H9 (cell line): ENCODE measurements around the gene PLCB1. TPM values are rescaled to one million over a fixed set of nuclear protein-coding genes. Genes with fewer than 3 reads are reported as not detected.

Experiments
- DNase-seq: peaks from one replicate; pipeline ENCODE4 v3.0.0-alpha.2; 2017
- H2AFZ ChIP-seq: one replicate; pipeline ENCODE4 v1.6.1; 2013; ENCODE audit warnings: mild to moderate bottlenecking, low read length, control low read depth, moderate library complexity
- H2AK5ac ChIP-seq: 2 replicates; pipeline ENCODE4 v1.6.1; 2013; ENCODE audit warnings: low read length, control low read depth, mixed read lengths; ENCODE audit not compliant: insufficient read length
- H2BK120ac ChIP-seq: one replicate; pipeline ENCODE4 v1.6.1; 2013; ENCODE audit warnings: low read depth, mild to moderate bottlenecking, low read length, control low read depth, inconsistent platforms; ENCODE audit not compliant: poor library complexity, severe bottlenecking
- H2BK12ac ChIP-seq: 2 replicates; pipeline ENCODE4 v1.6.1; 2013; ENCODE audit warnings: low read length, control low read depth, mixed read lengths, low read depth; ENCODE audit not compliant: insufficient read length
- H2BK15ac ChIP-seq: 2 replicates; pipeline ENCODE4 v1.6.1; 2013; ENCODE audit warnings: low read depth, low read length, control low read depth
- H2BK20ac ChIP-seq: one replicate; pipeline ENCODE4 v1.6.1; 2013; ENCODE audit warnings: low read depth, mild to moderate bottlenecking, low read length, control low read depth, inconsistent platforms; ENCODE audit not compliant: poor library complexity, severe bottlenecking
- H2BK5ac ChIP-seq: 2 replicates; pipeline ENCODE4 v1.6.1; 2013; ENCODE audit warnings: low read length, control low read depth, mixed read lengths; ENCODE audit not compliant: insufficient read length
- H3K14ac ChIP-seq: 2 replicates; pipeline ENCODE4 v1.6.1; 2013; ENCODE audit warnings: low read length, control low read depth; ENCODE audit not compliant: insufficient read depth
- H3K18ac ChIP-seq: 2 replicates; pipeline ENCODE4 v1.6.1; 2013; ENCODE audit warnings: low read depth, mild to moderate bottlenecking, mixed read lengths, low read length, control low read depth; ENCODE audit not compliant: insufficient read length
- H3K23ac ChIP-seq: 2 replicates; pipeline ENCODE4 v1.6.1; 2013; ENCODE audit warnings: low read length, control low read depth, mixed read lengths, low read depth; ENCODE audit not compliant: insufficient read length
- H3K23me2 ChIP-seq: 2 replicates; pipeline ENCODE4 v1.6.1; 2013; ENCODE audit warnings: low read depth, mild to moderate bottlenecking, mixed read lengths, low read length, control low read depth; ENCODE audit not compliant: insufficient read length, poor library complexity, severe bottlenecking
- H3K27ac ChIP-seq: 2 replicates; pipeline ENCODE4 v1.5.1; 2013; ENCODE audit warnings: low read length, control low read depth, mixed read lengths, low read depth; ENCODE audit not compliant: insufficient read length
- H3K27me3 ChIP-seq: 2 replicates; pipeline ENCODE4 v1.6.1; 2013; ENCODE audit warnings: low read length, control low read depth, inconsistent platforms; ENCODE audit not compliant: insufficient read depth
- H3K4ac ChIP-seq: 2 replicates; pipeline ENCODE4 v1.6.1; 2013; ENCODE audit warnings: low read depth, mild to moderate bottlenecking, control low read depth, inconsistent platforms, low read length, moderate library complexity
- H3K4me1 ChIP-seq: 2 replicates; pipeline ENCODE4 v1.6.1; 2013; ENCODE audit warnings: low read length, control low read depth, inconsistent platforms; ENCODE audit not compliant: insufficient read depth
- H3K4me2 ChIP-seq: 2 replicates; pipeline ENCODE4 v1.6.1; 2013; ENCODE audit warnings: low read length, control low read depth, mixed read lengths; ENCODE audit not compliant: insufficient read length, insufficient read depth
- H3K56ac ChIP-seq: 2 replicates; pipeline ENCODE4 v1.6.1; 2013; ENCODE audit warnings: low read depth, mild to moderate bottlenecking, mixed read lengths, low read length, control low read depth; ENCODE audit not compliant: insufficient read length
- H3K79me1 ChIP-seq: 2 replicates; pipeline ENCODE4 v1.6.1; 2013; ENCODE audit warnings: low read depth, mild to moderate bottlenecking, moderate library complexity, low read length, control low read depth, inconsistent platforms; ENCODE audit not compliant: insufficient read depth, poor library complexity, severe bottlenecking
- H3K79me2 ChIP-seq: 2 replicates; pipeline ENCODE4 v1.6.1; 2013; ENCODE audit warnings: low read length, control low read depth, inconsistent platforms; ENCODE audit not compliant: insufficient read depth
- H3K9ac ChIP-seq: 2 replicates; pipeline ENCODE4 v1.6.1; 2013; ENCODE audit warnings: low read length, control low read depth, mixed read lengths; ENCODE audit not compliant: insufficient read length; ENCODE audit errors: extremely low read depth
- H3K9me3 ChIP-seq: one replicate; pipeline ENCODE4 v1.6.1; 2013; ENCODE audit warnings: low read depth, low read length, inconsistent platforms; ENCODE audit not compliant: control insufficient read depth
- H3T11ph ChIP-seq: one replicate; pipeline ENCODE4 v1.6.1; 2013; ENCODE audit warnings: mild to moderate bottlenecking, low read length, control low read depth, inconsistent platforms
- H4K20me1 ChIP-seq: one replicate; pipeline ENCODE4 v1.6.1; 2013; ENCODE audit not compliant: control insufficient read depth, insufficient read length, insufficient read depth
- H4K5ac ChIP-seq: 2 replicates; pipeline ENCODE4 v1.6.1; 2013; ENCODE audit warnings: low read depth, mild to moderate bottlenecking, mixed read lengths, low read length, control low read depth; ENCODE audit not compliant: insufficient read length
- H4K8ac ChIP-seq: replicated peaks from 2 replicates; pipeline ENCODE4 v1.6.1; 2013; ENCODE audit warnings: low read length, control low read depth, mixed read lengths, low read depth; ENCODE audit not compliant: insufficient read length
- H4K91ac ChIP-seq: 2 replicates; pipeline ENCODE4 v1.6.1; 2013; ENCODE audit warnings: low read depth, mild to moderate bottlenecking, moderate library complexity, mixed read lengths, low read length, control low read depth; ENCODE audit not compliant: insufficient read length
- H3K27ac Mint-ChIP-seq, 3 experiments: 2 replicates in 2 of 3; 3 replicates in 1 of 3; pipeline ENCODE4 v1.8.0; 2020 to 2021; ENCODE audit warnings: mixed read lengths in 3 of 3, mild to moderate bottlenecking in 1 of 3, moderate library complexity in 1 of 3
- H3K27me3 Mint-ChIP-seq: 2 replicates; pipeline ENCODE4 v1.8.0; 2021; ENCODE audit warnings: low read depth, mild to moderate bottlenecking, moderate library complexity, mixed read lengths
- H3K36me3 Mint-ChIP-seq, 3 experiments: 2 replicates in 2 of 3; 3 replicates in 1 of 3; pipeline ENCODE4 v1.8.0; 2020 to 2021; ENCODE audit warnings: low read depth in 3 of 3, mixed read lengths in 3 of 3; ENCODE audit not compliant: insufficient read depth in 1 of 3
- H3K4me1 Mint-ChIP-seq, 2 experiments: 2 replicates each; pipeline ENCODE4 v1.8.0; 2020; ENCODE audit warnings: mixed read lengths in 2 of 2
- H3K4me3 Mint-ChIP-seq, 2 experiments: 2 replicates in 1 of 2; 3 replicates in 1 of 2; pipeline ENCODE4 v1.8.0; 2020 to 2021; ENCODE audit warnings: mild to moderate bottlenecking in 2 of 2, mixed read lengths in 2 of 2, moderate library complexity in 1 of 2
- H3K9me3 Mint-ChIP-seq, 2 experiments: 2 replicates in 1 of 2; 3 replicates in 1 of 2; pipeline ENCODE4 v1.8.0; 2020; ENCODE audit warnings: mild to moderate bottlenecking in 2 of 2, mixed read lengths in 2 of 2, moderate library complexity in 1 of 2
- WGBS: extraction: QIAGEN DNeasy Blood & Tissue Kit; methylation state at CpG from one replicate; pipeline ENCODE4 v1.1.7; 2013; ENCODE audit warnings: missing lambda C conversion rate, low lambda C conversion rate, mixed read lengths; ENCODE audit not compliant: insufficient read length; ENCODE audit errors: extremely low coverage; 5-methylcytosine and 5-hydroxymethylcytosine counted together
- total RNA-seq: library from RNA; stranded (reverse); gene quantifications from 2 replicates; pipeline ENCODE4 v1.2.1, GENCODE V29; 2021
- TF ChIP-seq, protein P1 (sequence below): fragments of 200-600 bp; sonication (generic); conservative IDR thresholded peaks from 3 replicates; pipeline ENCODE4 v1.8.0; 2021; ENCODE audit warnings: antibody characterized with exemption, mild to moderate bottlenecking

The PLCB1 gene
- total RNA-seq, 1 experiment from 2014 or later, result 11.5 TPM

DNA sequence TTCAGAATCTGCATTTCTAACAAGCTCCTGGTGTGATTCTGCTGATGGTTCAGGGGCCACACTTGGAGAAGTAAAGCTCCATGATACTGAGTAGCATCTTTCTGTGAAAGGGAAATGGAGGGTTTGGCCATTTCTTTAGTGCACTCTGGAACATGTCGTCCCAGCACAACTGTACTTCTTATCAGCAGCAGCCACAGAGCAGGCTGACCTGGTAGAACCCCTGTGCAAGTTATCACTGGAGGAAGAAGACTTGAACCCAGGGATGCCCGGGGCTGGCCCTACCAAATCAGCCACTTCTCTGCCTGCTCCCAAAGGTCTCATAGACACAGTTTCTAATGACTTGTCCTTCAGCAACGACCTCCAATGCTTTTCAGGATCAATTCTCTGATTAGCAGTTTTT is 582.1 kb downstream of the PLCB1 start:
- Mint-ChIP-seq H3K36me3 (peaks cover 0 to 3% (median 0%) of the 10 kb centered on the region in 3 experiments; a peak in 4 of 7 replicates), H3K9me3 (peaks cover 0 to 1% of the 10 kb centered on the region in 2 experiments; a peak in 2 of 5 replicates), H3K4me1 (peaks cover 19 to 26% of the 10 kb centered on the region in 2 experiments), H3K27ac (peak overlapping the region in 1 of 3 experiments; percentile 95; a peak in 3 of 7 replicates), H3K27me3 (no peaks in the 10 kb centered on the region), H3K4me3 (no peak overlapping the region)
- Histone ChIP-seq H4K91ac (no peak overlapping the region), H2BK15ac (no peak overlapping the region), H2BK5ac (no peak overlapping the region), H4K20me1 (peaks cover 2% of the 10 kb centered on the region), H2BK120ac (no peak overlapping the region), H3K4me1 (no peaks in the 10 kb centered on the region), H3K27me3 (no peaks in the 10 kb centered on the region), H3K23me2 (no peaks in the 10 kb centered on the region), H3K27ac (no peak overlapping the region), H3K14ac (no peak overlapping the region), H3K79me2 (no peaks in the 10 kb centered on the region), H3K18ac (no peak overlapping the region), H3K9me3 (no peaks in the 10 kb centered on the region), H3K4ac (no peak overlapping the region), H3K4me2 (no peak overlapping the region), H2BK20ac (no peak overlapping the region), H4K5ac (no peak overlapping the region), H3K79me1 (no peaks in the 10 kb centered on the region), H3K23ac (no peak overlapping the region), H3K9ac (no peak overlapping the region), H4K8ac (no peak overlapping the region), H3T11ph (peak overlapping the region; percentile 69), H2BK12ac (no peak overlapping the region), H2AFZ (no peak overlapping the region), H3K56ac (no peak overlapping the region), H2AK5ac (no peak overlapping the region)
- DNase-seq, result no peak
- TF ChIP-seq, protein P1, sequence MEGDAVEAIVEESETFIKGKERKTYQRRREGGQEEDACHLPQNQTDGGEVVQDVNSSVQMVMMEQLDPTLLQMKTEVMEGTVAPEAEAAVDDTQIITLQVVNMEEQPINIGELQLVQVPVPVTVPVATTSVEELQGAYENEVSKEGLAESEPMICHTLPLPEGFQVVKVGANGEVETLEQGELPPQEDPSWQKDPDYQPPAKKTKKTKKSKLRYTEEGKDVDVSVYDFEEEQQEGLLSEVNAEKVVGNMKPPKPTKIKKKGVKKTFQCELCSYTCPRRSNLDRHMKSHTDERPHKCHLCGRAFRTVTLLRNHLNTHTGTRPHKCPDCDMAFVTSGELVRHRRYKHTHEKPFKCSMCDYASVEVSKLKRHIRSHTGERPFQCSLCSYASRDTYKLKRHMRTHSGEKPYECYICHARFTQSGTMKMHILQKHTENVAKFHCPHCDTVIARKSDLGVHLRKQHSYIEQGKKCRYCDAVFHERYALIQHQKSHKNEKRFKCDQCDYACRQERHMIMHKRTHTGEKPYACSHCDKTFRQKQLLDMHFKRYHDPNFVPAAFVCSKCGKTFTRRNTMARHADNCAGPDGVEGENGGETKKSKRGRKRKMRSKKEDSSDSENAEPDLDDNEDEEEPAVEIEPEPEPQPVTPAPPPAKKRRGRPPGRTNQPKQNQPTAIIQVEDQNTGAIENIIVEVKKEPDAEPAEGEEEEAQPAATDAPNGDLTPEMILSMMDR, result no peak
- WGBS, result no CpG with 5 or more reads among the region's 3 CpGs
